Measurements from ENCODE around the gene GRIN3B. TPM values are rescaled to one million over a fixed set of nuclear protein-coding genes. Genes with fewer than 3 reads are reported as not detected.

Gene GRIN3B
- total and polyA plus RNA-seq, 9 of the 15 experiments (the other 6 are each of a cell fraction or from before 2014, with no cell fraction given) = 0.06 to 0.95 (median 0.19) TPM; not detected in 6

DNA sequence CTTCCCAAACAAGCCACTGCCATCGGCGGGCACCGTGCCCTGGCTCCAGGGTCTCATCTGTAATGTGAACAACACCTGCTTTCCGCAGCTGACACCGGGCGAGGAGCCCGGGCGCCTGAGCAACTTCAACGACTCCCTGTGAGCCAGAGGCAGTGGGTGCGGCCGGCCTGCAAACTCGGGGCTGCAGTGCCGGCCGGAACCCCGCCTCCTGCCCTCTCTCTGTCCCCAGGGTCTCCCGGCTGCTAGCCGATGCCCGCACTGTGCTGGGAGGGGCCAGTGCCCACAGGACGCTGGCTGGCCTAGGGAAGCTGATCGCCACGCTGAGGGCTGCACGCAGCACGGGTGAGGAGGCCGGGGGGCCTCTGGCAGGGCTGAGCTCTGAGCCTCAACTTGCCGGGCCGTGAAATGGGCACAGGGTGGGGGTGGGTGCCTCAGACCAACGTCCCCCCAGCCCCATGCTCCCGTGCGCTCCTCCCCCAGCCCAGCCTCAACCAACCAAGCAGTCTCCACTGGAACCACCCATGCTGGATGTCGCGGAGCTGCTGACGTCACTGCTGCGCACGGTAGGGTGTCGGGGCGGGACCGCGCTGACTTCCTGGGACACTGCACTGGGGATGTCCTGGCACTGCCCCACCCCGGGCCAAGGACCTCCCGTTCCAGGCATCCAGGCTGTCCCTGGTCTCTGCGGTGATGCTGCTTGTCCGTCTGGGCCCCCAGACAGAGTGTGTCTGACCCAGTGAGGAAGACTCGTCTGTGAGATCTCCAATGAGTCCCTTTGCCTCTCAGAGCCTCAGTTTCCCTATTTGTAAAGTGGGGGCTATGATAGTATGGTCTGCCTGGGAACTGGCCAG is 41.8 kb downstream of the GRIN3B start (continued):
- peak; percentile 85 for TF ChIP-seq MXI1 (IDR thresholded peaks at IDR 0.05; ENCODE audit: low read depth, low read length)
- TF ChIP-seq ZNF318 (IDR thresholded peaks at IDR 0.05; ENCODE audit: borderline replicate concordance in 1 of 2, low read depth in 1 of 2) = no peak
- 0 out of 2 replicates have a peak, but pooled peaks have one; percentile 71 for TF ChIP-seq MTA3 (IDR thresholded peaks at IDR 0.05; ENCODE audit: borderline replicate concordance)
- peak; percentile 56 to 81; a peak in 3 of 4 replicates for TF ChIP-seq RCOR1 (IDR thresholded peaks at IDR 0.05; ENCODE audit: borderline replicate concordance in 1 of 2, low read depth in 2 of 2, low read length in 2 of 2)
- TF ChIP-seq SETDB1 (IDR thresholded peaks at IDR 0.05; ENCODE audit: low read length) = no peak
- no peak for TF ChIP-seq ZNF766 (CRISPR knock-in tag; conservative IDR thresholded peaks at IDR 0.05)
- TF ChIP-seq ZNF583 (CRISPR knock-in tag; IDR thresholded peaks at IDR 0.05) = no peak
- no peak for TF ChIP-seq STAT6 (CRISPR knock-in tag; IDR thresholded peaks at IDR 0.05)
- TF ChIP-seq ZNF444 (CRISPR knock-in tag; IDR thresholded peaks at IDR 0.05) = no peak
- no peak for TF ChIP-seq RAD21 (CRISPR knock-in tag; conservative IDR thresholded peaks at IDR 0.05 in 1 of 2, IDR thresholded peaks at IDR 0.05 in 1 of 2)
- TF ChIP-seq SIN3B (IDR thresholded peaks at IDR 0.05; ENCODE audit: low read depth) = peak; percentile 75
- no peak for TF ChIP-seq FIP1L1 (IDR thresholded peaks at IDR 0.05; ENCODE audit: low read depth, low read length, poor library complexity, severe bottlenecking)
- TF ChIP-seq ARNT (IDR thresholded peaks at IDR 0.05) = no peak
- TF ChIP-seq ZNF696 (CRISPR knock-in tag; conservative IDR thresholded peaks at IDR 0.05) = no peak
- no peak for TF ChIP-seq ZKSCAN8 (CRISPR knock-in tag; IDR thresholded peaks at IDR 0.05)
- TF ChIP-seq HDAC3 (IDR thresholded peaks at IDR 0.05; ENCODE audit: borderline replicate concordance, partially characterized antibody) = no peak

Data from K562 (cell line).